Liver (tissue), 9 donors: ENCODE results near the gene TMCO2. TPM values are rescaled to one million over a fixed set of nuclear protein-coding genes. Genes with fewer than 3 reads are reported as not detected.

Experiments
- DNase-seq: peaks from one replicate; pipeline ENCODE4 v3.0.0-alpha.2; 2017; ENCODE audit warnings: low spot score
- H3K27ac ChIP-seq, 2 donors: one replicate each; pipeline ENCODE4 v1.7.0; 2013; ENCODE audit warnings: inconsistent platforms in 2 of 2, low read length in 2 of 2, control low read depth in 1 of 2, low read depth in 1 of 2, mild to moderate bottlenecking in 1 of 2
- H3K27me3 ChIP-seq, 4 donors: one replicate each; pipeline versions ENCODE4 v1.6.1 to v1.7.0; 2013; ENCODE audit warnings: low read length in 3 of 4, inconsistent platforms in 1 of 4, mild to moderate bottlenecking in 1 of 4, moderate library complexity in 1 of 4; ENCODE audit not compliant: control insufficient read depth in 4 of 4, insufficient read depth in 4 of 4
- H3K36me3 ChIP-seq, 4 donors: one replicate each; pipeline versions ENCODE4 v1.6.1 to v1.7.0; 2013; ENCODE audit warnings: low read length in 3 of 4, mild to moderate bottlenecking in 3 of 4, low read depth in 1 of 4, moderate library complexity in 1 of 4; ENCODE audit not compliant: control insufficient read depth in 4 of 4, insufficient read depth in 3 of 4
- H3K4me1 ChIP-seq, 4 donors: one replicate each; pipeline versions ENCODE4 v1.6.1 to v1.7.0; 2013; ENCODE audit warnings: low read length in 3 of 4, mild to moderate bottlenecking in 3 of 4, moderate library complexity in 1 of 4; ENCODE audit not compliant: control insufficient read depth in 4 of 4, insufficient read depth in 4 of 4
- H3K4me3 ChIP-seq, 3 donors: one replicate each; pipeline versions ENCODE4 v1.6.1 to v1.7.0; 2013; ENCODE audit warnings: low read length in 3 of 3, control low read depth in 1 of 3, low read depth in 1 of 3, mild to moderate bottlenecking in 1 of 3
- H3K9ac ChIP-seq, 2 donors: one replicate each; pipeline ENCODE4 v1.7.0; 2013; ENCODE audit warnings: low read length in 2 of 2, mild to moderate bottlenecking in 2 of 2, moderate library complexity in 2 of 2, control low read depth in 1 of 2, low read depth in 1 of 2
- H3K9me3 ChIP-seq, 4 donors: one replicate each; pipeline versions ENCODE4 v1.6.1 to v1.7.0; 2013; ENCODE audit warnings: low read length in 3 of 4; ENCODE audit not compliant: control insufficient read depth in 4 of 4
- ATF3 ChIP-seq: IDR thresholded peaks from 2 replicates; pipeline ENCODE4 v1.6.1; 2016; ENCODE audit warnings: antibody characterized with exemption
- CTCF ChIP-seq: fragments of 150-350 bp; IDR thresholded peaks from 2 replicates; pipeline ENCODE4 v1.5.1; 2017; ENCODE audit warnings: improper control_type of control experiment, low read depth, low read length; ENCODE audit not compliant: missing input control
- EGR1 ChIP-seq, 2 donors: IDR thresholded peaks; 2 replicates each; pipeline ENCODE4 v1.6.1; 2016 to 2018; ENCODE audit warnings: antibody characterized with exemption in 2 of 2, low read depth in 2 of 2
- FOXA1 ChIP-seq: IDR thresholded peaks from 2 replicates; pipeline ENCODE4 v1.6.1; 2016; ENCODE audit warnings: antibody characterized with exemption
- FOXA2 ChIP-seq: IDR thresholded peaks from 2 replicates; pipeline ENCODE4 v1.6.1; 2016; ENCODE audit warnings: antibody characterized with exemption
- GABPA ChIP-seq, 2 donors: IDR thresholded peaks in 1 of 2; conservative IDR thresholded peaks in 1 of 2; 2 replicates each; pipeline ENCODE4 v1.6.1; 2016; ENCODE audit warnings: antibody characterized with exemption in 2 of 2, mild to moderate bottlenecking in 1 of 2, moderate library complexity in 1 of 2
- HNF4A ChIP-seq, 2 donors: conservative IDR thresholded peaks; 2 replicates each; pipeline ENCODE4 v1.6.1; 2016; ENCODE audit warnings: antibody characterized with exemption in 2 of 2, mild to moderate bottlenecking in 2 of 2
- HNF4G ChIP-seq: IDR thresholded peaks from 2 replicates; pipeline ENCODE4 v1.6.1; 2016; ENCODE audit warnings: antibody characterized with exemption
- JUND ChIP-seq, 2 donors: IDR thresholded peaks; 2 replicates each; pipeline ENCODE4 v1.6.1; 2016; ENCODE audit warnings: antibody characterized with exemption in 2 of 2
- NR2F2 ChIP-seq: IDR thresholded peaks from 2 replicates; pipeline ENCODE4 v1.6.1; 2016; ENCODE audit warnings: antibody characterized with exemption
- RAD21 ChIP-seq, 2 donors: IDR thresholded peaks; 2 replicates each; pipeline ENCODE4 v1.6.1; 2016; ENCODE audit warnings: antibody characterized with exemption in 2 of 2, mild to moderate bottlenecking in 2 of 2
- REST ChIP-seq: IDR thresholded peaks from 2 replicates; pipeline ENCODE4 v1.6.1; 2016; ENCODE audit warnings: antibody characterized with exemption, mild to moderate bottlenecking
- RXRA ChIP-seq, 2 donors: IDR thresholded peaks; 2 replicates each; pipeline ENCODE4 v1.6.1; 2017 to 2018; ENCODE audit warnings: antibody characterized with exemption in 2 of 2, mild to moderate bottlenecking in 1 of 2
- SP1 ChIP-seq: IDR thresholded peaks from 2 replicates; pipeline ENCODE4 v1.6.1; 2018; ENCODE audit warnings: antibody characterized with exemption, mild to moderate bottlenecking
- TAF1 ChIP-seq: conservative IDR thresholded peaks from 2 replicates; pipeline ENCODE4 v1.6.1; 2016; ENCODE audit warnings: antibody characterized with exemption, mild to moderate bottlenecking
- YY1 ChIP-seq: IDR thresholded peaks from 2 replicates; pipeline ENCODE4 v1.6.1; 2016; ENCODE audit warnings: antibody characterized with exemption, mild to moderate bottlenecking
- WGBS: extraction: QIAGEN DNeasy Blood & Tissue Kit; methylation state at CpG from one replicate; pipeline ENCODE4 v1.1.7; 2013; 5-methylcytosine and 5-hydroxymethylcytosine counted together
- polyA plus RNA-seq, 2 donors: library from polyadenylated mRNA; stranded (reverse) in 1 of 2; unstranded in 1 of 2; fragments of 200-250 nt in 1 of 2; fragments of >200 nt in 1 of 2; fragmentation: Nextera tagmentation in 1 of 2; extraction: Ambion mirVana in 1 of 2; gene quantifications; one replicate each; pipeline versions ENCODE4 v1.2.1 to v1.2.3, GENCODE V29; 2013 to 2015
- total RNA-seq, 2 donors: library from RNA; depleted of rRNA; stranded (reverse); fragments of >200 nt; gene quantifications; one replicate each; pipeline ENCODE4 v1.2.3, GENCODE V29; 2014
- TF ChIP-seq, protein P1 (sequence below): IDR thresholded peaks from 2 replicates; pipeline ENCODE4 v1.6.1; 2016; ENCODE audit warnings: antibody characterized with exemption
- TF ChIP-seq, protein P2 (sequence below): IDR thresholded peaks from 2 replicates; pipeline ENCODE4 v1.6.1; 2016; ENCODE audit warnings: antibody characterized with exemption
- donor health status: healthy.
- donor health status: healthy.
- donor health status: healthy.
- donor health status: healthy.
- donor health status: healthy.

Gene TMCO2
- total and polyA plus RNA-seq, 4 donors = not detected

DNA sequence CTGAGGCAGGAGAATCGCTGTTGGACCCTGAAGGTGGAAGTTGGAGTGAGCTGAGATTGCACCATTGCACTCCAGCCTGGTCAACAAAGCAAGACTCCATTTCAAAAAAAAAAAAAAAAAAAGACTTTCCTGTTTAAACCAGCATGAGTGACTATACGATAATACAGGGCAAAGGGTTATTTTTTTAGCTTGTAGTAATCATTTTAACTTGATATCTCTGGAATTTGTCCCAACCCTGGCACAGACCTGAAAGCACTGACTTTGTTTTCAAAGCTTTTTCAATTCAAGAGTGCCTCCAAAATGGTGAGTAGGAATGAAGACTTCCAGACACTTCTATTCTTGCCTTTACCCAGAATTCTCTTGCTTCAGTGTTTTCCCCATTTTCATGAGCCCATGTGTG lies 4.4 kb upstream of the TMCO2 start:
- Histone ChIP-seq H3K4me1 (no peaks in the 10 kb centered on the region), H3K9me3 (no peaks in the 10 kb centered on the region), H3K4me3 (no peak overlapping the region), H3K36me3 (peaks cover 0 to 2% (median 0%) of the 10 kb centered on the region in 4 donors), H3K9ac (no peak overlapping the region), H3K27me3 (no peaks in the 10 kb centered on the region), H3K27ac (no peak overlapping the region)
- no peak for TF ChIP-seq HNF4A (conservative IDR thresholded peaks at IDR 0.05)
- no peak for TF ChIP-seq JUND (IDR thresholded peaks at IDR 0.05)
- TF ChIP-seq, protein P1, sequence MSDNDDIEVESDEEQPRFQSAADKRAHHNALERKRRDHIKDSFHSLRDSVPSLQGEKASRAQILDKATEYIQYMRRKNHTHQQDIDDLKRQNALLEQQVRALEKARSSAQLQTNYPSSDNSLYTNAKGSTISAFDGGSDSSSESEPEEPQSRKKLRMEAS = no peak
- TF ChIP-seq EGR1 (IDR thresholded peaks at IDR 0.05; ENCODE audit: low read depth in 2 of 2) = no peak
- no peak for TF ChIP-seq ATF3
- TF ChIP-seq FOXA1 = no peak
- no peak for TF ChIP-seq NR2F2
- DNase-seq = no peak
- WGBS = 44% methylated on average over 2 of the region's 2 CpGs

DNA sequence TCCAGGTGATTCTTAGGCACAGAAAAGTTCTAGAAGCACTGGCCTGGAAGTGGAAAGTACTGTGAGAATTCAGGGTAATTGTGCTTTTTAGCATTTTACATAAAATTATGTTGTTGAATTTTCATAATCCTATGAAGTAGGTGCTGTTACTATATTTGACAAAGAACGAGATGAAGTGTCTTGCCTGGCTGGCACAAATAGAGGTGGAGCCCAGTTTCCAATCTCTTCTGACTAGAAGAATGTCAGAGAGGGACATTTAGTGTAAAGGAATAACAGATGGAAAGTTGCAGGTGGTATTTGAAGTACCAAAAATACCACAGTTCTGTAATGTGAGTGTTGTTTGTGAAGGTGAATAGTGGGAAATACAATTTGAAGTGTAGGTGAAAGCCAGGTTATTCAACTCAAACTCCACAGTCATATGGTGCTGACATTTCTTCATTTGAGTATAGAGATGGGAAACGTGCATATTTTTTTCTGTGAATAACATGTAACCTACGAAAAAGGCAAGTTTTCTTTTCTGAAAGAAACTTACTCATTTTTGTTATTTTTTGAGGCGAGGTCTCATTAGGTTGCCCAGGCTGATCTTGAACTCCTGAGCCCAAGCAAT lies 3.5 kb upstream of the TMCO2 start:
- DNase-seq = no peak
- no peaks in the 10 kb centered on the region for H3K27me3 ChIP-seq
- H3K4me1 ChIP-seq = no peaks in the 10 kb centered on the region
- no peak overlapping the region for H3K9ac ChIP-seq
- no peaks in the 10 kb centered on the region for H3K9me3 ChIP-seq
- no peak overlapping the region for H3K4me3 ChIP-seq
- no peak overlapping the region for H3K27ac ChIP-seq
- WGBS = 81% methylated on average over 4 of the region's 4 CpGs
- no peaks in the 10 kb centered on the region for H3K36me3 ChIP-seq
- TF ChIP-seq ATF3 (no peak), HNF4G (no peak), CTCF (no peak), EGR1 (IDR thresholded peaks at IDR 0.05; ENCODE audit: low read depth in 2 of 2) (no peak), GABPA (IDR thresholded peaks at IDR 0.05 in 1 of 2, conservative IDR thresholded peaks at IDR 0.05 in 1 of 2) (no peak), FOXA1 (no peak), REST (no peak), TAF1 (no peak), RXRA (IDR thresholded peaks at IDR 0.05) (no peak), YY1 (no peak), FOXA2 (no peak), SP1 (no peak), JUND (IDR thresholded peaks at IDR 0.05) (no peak), RAD21 (IDR thresholded peaks at IDR 0.05) (no peak), HNF4A (conservative IDR thresholded peaks at IDR 0.05) (no peak), NR2F2 (no peak)
- TF ChIP-seq, protein P1 = no peak
- TF ChIP-seq, protein P2, sequence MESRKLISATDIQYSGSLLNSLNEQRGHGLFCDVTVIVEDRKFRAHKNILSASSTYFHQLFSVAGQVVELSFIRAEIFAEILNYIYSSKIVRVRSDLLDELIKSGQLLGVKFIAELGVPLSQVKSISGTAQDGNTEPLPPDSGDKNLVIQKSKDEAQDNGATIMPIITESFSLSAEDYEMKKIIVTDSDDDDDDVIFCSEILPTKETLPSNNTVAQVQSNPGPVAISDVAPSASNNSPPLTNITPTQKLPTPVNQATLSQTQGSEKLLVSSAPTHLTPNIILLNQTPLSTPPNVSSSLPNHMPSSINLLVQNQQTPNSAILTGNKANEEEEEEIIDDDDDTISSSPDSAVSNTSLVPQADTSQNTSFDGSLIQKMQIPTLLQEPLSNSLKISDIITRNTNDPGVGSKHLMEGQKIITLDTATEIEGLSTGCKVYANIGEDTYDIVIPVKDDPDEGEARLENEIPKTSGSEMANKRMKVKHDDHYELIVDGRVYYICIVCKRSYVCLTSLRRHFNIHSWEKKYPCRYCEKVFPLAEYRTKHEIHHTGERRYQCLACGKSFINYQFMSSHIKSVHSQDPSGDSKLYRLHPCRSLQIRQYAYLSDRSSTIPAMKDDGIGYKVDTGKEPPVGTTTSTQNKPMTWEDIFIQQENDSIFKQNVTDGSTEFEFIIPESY = no peak
